GM19099 (cell line): ENCODE measurements around the gene SATB2.

ENCODE experiments used
- POLR2A ChIP-seq: IDR thresholded peaks from 3 replicates; pipeline ENCODE4 v1.6.1; 2011; ENCODE audit warnings: low read depth; ENCODE audit not compliant: insufficient read length; ENCODE audit errors: extremely low read depth

The SATB2 gene

GRCh38 chr2:199356412-199356811 lies 101.3 kb downstream of the SATB2 start:
- TF ChIP-seq POLR2A = no peak

- no peak for TF ChIP-seq POLR2A
Observed at GRCh38 chr2:199348871-199349270, 108.9 kb downstream of the SATB2 start.

- no peak for TF ChIP-seq POLR2A
Observed at GRCh38 chr2:199344012-199344411, 113.7 kb downstream of the SATB2 start.

GRCh38 chr2:199342334-199342733 lies 115.4 kb downstream of the SATB2 start:
- TF ChIP-seq POLR2A = no peak

- TF ChIP-seq POLR2A = no peak
Observed at GRCh38 chr2:199341123-199341522, 116.6 kb downstream of the SATB2 start.

GRCh38 chr2:199339891-199340605 lies 117.7 kb downstream of the SATB2 start:
- no peak for TF ChIP-seq POLR2A

- no peak for TF ChIP-seq POLR2A
Observed at GRCh38 chr2:199336546-199336945, 121.2 kb downstream of the SATB2 start.

- TF ChIP-seq POLR2A = no peak
Observed at GRCh38 chr2:199335502-199335901, 122.2 kb downstream of the SATB2 start.

- TF ChIP-seq POLR2A = no peak
Observed at GRCh38 chr2:199329466-199329865, 128.3 kb downstream of the SATB2 start.

GRCh38 chr2:199329031-199329430 lies 128.7 kb downstream of the SATB2 start:
- TF ChIP-seq POLR2A = no peak

GRCh38 chr2:199325881-199326280 lies 131.9 kb downstream of the SATB2 start:
- TF ChIP-seq POLR2A = no peak

GRCh38 chr2:199322151-199322550 lies 135.6 kb downstream of the SATB2 start:
- no peak for TF ChIP-seq POLR2A

- no peak for TF ChIP-seq POLR2A
Observed at GRCh38 chr2:199317646-199318045, 140.1 kb downstream of the SATB2 start.

GRCh38 chr2:199316851-199317250 lies 140.9 kb downstream of the SATB2 start:
- no peak for TF ChIP-seq POLR2A

- TF ChIP-seq POLR2A = no peak
Observed at GRCh38 chr2:199315299-199316179, 142.2 kb downstream of the SATB2 start.

GRCh38 chr2:199312931-199313330 lies 144.8 kb downstream of the SATB2 start:
- TF ChIP-seq POLR2A = no peak
